Sigmoid colon (tissue), 4 donors: ENCODE results near the gene TENM3.

Experiments used
- CTCF ChIP-seq, 4 experiments: fragments of 450-650 bp in 3 of 4; fragments of 200-600 bp in 1 of 4; IDR thresholded peaks; one replicate each; pipeline ENCODE4 v1.5.1; 2016 to 2019; ENCODE audit warnings: antibody characterized with exemption in 4 of 4, mild to moderate bottlenecking in 3 of 4, moderate library complexity in 2 of 4
- EP300 ChIP-seq, 4 donors: sonication (generic); formaldehyde crosslinking; IDR thresholded peaks; one replicate each; pipeline ENCODE4 v1.6.1; 2017; ENCODE audit warnings: antibody characterized with exemption in 4 of 4
- POLR2A ChIP-seq, 2 donors: fragments of 450-650 bp; IDR thresholded peaks; one replicate each; pipeline ENCODE4 v1.6.1; 2016; ENCODE audit warnings: antibody characterized with exemption in 2 of 2, mild to moderate bottlenecking in 2 of 2, moderate library complexity in 2 of 2

DNA sequence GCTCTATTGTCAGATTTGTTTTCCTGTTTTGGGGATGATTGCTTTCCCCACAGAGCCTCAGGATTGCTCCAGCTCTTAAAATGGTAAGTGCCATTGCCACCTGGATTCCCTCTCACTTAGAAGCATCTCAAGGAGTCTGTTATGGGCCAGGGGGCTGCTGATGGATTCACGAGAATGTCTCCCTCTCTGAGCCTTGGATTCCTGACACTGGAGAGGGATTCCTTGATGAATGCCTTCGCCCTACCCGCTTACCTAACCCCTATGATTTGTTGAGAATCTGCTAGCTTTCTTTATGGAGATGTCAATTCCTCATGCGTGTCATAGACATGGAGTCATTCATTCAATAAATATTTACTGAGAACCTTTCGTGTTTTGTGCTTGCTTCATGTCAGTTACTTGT, 36.9 kb upstream of the TENM3 start:
- no peak for TF ChIP-seq POLR2A (IDR thresholded peaks at IDR 0.05)
- no peak for TF ChIP-seq CTCF (IDR thresholded peaks at IDR 0.05)
- no peak for TF ChIP-seq EP300 (IDR thresholded peaks at IDR 0.05)
